H1 (cell line): ENCODE measurements around the gene MYD88.

Experiments used
- ATF2 ChIP-seq: IDR thresholded peaks from 2 replicates; pipeline ENCODE4 v1.6.1; 2012; ENCODE audit warnings: low read length, inconsistent platforms
- CBX5 ChIP-seq: fragments of 300-800, 300-1000 bp; sonication (generic); IDR thresholded peaks from 2 replicates; pipeline ENCODE4 v1.7.1; 2016; ENCODE audit warnings: antibody characterized with exemption, low read length, low read depth
- CREB1 ChIP-seq: IDR thresholded peaks from 2 replicates; pipeline ENCODE4 v1.6.1; 2012; ENCODE audit warnings: inconsistent platforms
- CTCF ChIP-seq, 3 experiments: IDR thresholded peaks; 1 replicate in 2 of 3; 2 replicates in 1 of 3; pipeline versions ENCODE4 v1.5.1 to v1.6.1; 2011; ENCODE audit warnings: low read length in 3 of 3, mild to moderate bottlenecking in 3 of 3, inconsistent platforms in 2 of 3, low read depth in 1 of 3, moderate library complexity in 1 of 3; ENCODE audit not compliant: insufficient read depth in 1 of 3; ENCODE audit errors: control extremely low read depth in 1 of 3
- EGR1 ChIP-seq: IDR thresholded peaks from 2 replicates; pipeline ENCODE4 v1.6.1; 2011; ENCODE audit warnings: low read depth, low read length, borderline replicate concordance
- EZH2 ChIP-seq: fragments of 200-600 bp; sonication (generic); IDR thresholded peaks from 2 replicates; pipeline ENCODE4 v1.7.1; 2012; ENCODE audit warnings: low read depth, mild to moderate bottlenecking, moderate library complexity, low read length, inconsistent platforms; ENCODE audit not compliant: severe bottlenecking
- GABPA ChIP-seq: IDR thresholded peaks from 2 replicates; pipeline ENCODE4 v1.6.1; 2011; ENCODE audit warnings: mild to moderate bottlenecking, low read length, moderate library complexity, borderline replicate concordance; ENCODE audit not compliant: insufficient read depth
- POLR2A ChIP-seq, 2 experiments: IDR thresholded peaks; 1 replicate in 1 of 2; 2 replicates in 1 of 2; pipeline ENCODE4 v1.6.1; 2011; ENCODE audit warnings: low read depth in 2 of 2, low read length in 2 of 2, mild to moderate bottlenecking in 2 of 2; ENCODE audit errors: control extremely low read depth in 1 of 2
- SRF ChIP-seq: IDR thresholded peaks from 2 replicates; pipeline ENCODE4 v1.6.1; 2011; ENCODE audit warnings: mild to moderate bottlenecking, low read depth, low read length, moderate library complexity

GRCh38 chr3:38177181-38177580, 38.7 kb downstream of the MYD88 start:
- TF ChIP-seq POLR2A (IDR thresholded peaks at IDR 0.05; ENCODE audit: control extremely low read depth in 1 of 2, low read depth in 2 of 2, low read length in 2 of 2) (no peak), CREB1 (no peak), SRF (no peak), GABPA (no peak), CTCF (IDR thresholded peaks at IDR 0.05; ENCODE audit: control extremely low read depth in 1 of 3, insufficient read depth in 1 of 3, low read depth in 1 of 3, low read length in 3 of 3) (no peak), CBX5 (no peak), EZH2 (no peak), EGR1 (no peak), ATF2 (no peak)
